ENCODE data around the gene MAP3K20. TPM values are rescaled to one million over a fixed set of nuclear protein-coding genes. Genes with fewer than 3 reads are reported as not detected.

The MAP3K20 gene
- total RNA-seq, 1 experiment from 2014 or later, result 15.2 TPM

- Mint-ChIP-seq H3K27me3 (ENCODE audit: low read depth) (no peaks in the 10 kb centered on the region), H3K27ac (no peak overlapping the region), H3K9me3 (peaks cover 4% of the 10 kb centered on the region; the same call in 1 of the 2 replicates), H3K36me3 (no peaks in the 10 kb centered on the region), H3K4me3 (no peak overlapping the region), H3K4me1 (peaks cover 4% of the 10 kb centered on the region)
- no peak for DNase-seq (ENCODE audit: low spot score)
- TF ChIP-seq TP53 (CRISPR knock-in tag; IDR thresholded peaks at IDR 0.05) (no peak), EMX1 (CRISPR knock-in tag; IDR thresholded peaks at IDR 0.05) (no peak), SOX15 (CRISPR knock-in tag; IDR thresholded peaks at IDR 0.05) (no peak), HMGXB4 (CRISPR knock-in tag; IDR thresholded peaks at IDR 0.05) (no peak), GABPB1 (CRISPR knock-in tag; IDR thresholded peaks at IDR 0.05) (no peak), NR1H2 (CRISPR knock-in tag; IDR thresholded peaks at IDR 0.05) (no peak)
- TF ChIP-seq, protein P1, sequence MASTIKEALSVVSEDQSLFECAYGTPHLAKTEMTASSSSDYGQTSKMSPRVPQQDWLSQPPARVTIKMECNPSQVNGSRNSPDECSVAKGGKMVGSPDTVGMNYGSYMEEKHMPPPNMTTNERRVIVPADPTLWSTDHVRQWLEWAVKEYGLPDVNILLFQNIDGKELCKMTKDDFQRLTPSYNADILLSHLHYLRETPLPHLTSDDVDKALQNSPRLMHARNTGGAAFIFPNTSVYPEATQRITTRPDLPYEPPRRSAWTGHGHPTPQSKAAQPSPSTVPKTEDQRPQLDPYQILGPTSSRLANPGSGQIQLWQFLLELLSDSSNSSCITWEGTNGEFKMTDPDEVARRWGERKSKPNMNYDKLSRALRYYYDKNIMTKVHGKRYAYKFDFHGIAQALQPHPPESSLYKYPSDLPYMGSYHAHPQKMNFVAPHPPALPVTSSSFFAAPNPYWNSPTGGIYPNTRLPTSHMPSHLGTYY (CRISPR knock-in tag; IDR thresholded peaks at IDR 0.05), result no peak
- ChIA-PET POLR2A (no interaction called here), CTCF (no interaction called here)
- no peak for ATAC-seq
These were observed 8.6 kb upstream of the MAP3K20 start for GRCh38 chr2:173066887-173067676.

DNA sequence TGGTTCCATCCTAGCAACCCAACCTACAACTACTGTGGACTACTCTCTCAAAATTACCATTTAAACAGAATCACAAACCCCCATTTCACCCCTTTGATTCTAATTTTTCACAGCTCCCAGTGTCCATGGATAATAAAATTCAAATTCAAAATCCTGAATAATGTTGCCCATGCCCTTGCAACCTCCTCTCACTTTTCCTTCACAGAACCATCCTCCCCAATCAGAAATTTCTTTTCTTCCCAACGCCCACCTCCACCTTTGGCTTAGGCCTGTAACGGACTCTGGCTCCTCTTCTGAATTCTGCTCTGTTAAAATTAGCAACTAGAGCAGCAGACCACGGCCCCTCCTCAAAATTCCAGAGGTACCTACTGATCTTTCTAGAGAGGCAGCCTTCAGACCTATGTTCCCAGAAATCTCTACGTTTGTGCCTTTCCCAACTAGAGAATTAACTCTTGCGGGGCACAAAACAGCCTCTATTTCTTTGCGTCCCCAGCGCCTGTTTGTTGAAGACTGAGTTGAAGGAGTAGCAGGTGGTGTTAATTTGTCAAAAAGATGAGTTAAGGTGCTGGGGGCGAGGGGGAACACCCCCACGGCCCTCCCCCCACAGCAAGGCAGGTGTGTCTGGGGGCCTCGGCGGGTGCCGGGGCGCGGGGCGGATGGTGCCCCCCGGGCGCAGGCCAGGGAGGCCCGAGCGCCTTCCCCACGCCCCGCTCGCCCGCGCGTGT lies 428 bp upstream of the MAP3K20 start:
- H3K27ac Mint-ChIP-seq, result no peak overlapping the region
- H3K27me3 Mint-ChIP-seq (ENCODE audit: low read depth), result peaks cover 6% of the 10 kb centered on the region
- TF ChIP-seq GRHL2 (CRISPR knock-in tag; IDR thresholded peaks at IDR 0.05; ENCODE audit: insufficient replicate concordance, severe bottlenecking) (no peak), SOX15 (CRISPR knock-in tag; IDR thresholded peaks at IDR 0.05) (no peak), FOXJ3 (CRISPR knock-in tag; IDR thresholded peaks at IDR 0.05; ENCODE audit: borderline replicate concordance) (no peak), CDX4 (CRISPR knock-in tag; IDR thresholded peaks at IDR 0.05; ENCODE audit: borderline replicate concordance) (no peak), PRRX2 (CRISPR knock-in tag; IDR thresholded peaks at IDR 0.05) (no peak)
- TF ChIP-seq, protein P1 (CRISPR knock-in tag; IDR thresholded peaks at IDR 0.05), result no peak
- TF ChIP-seq, protein P2, sequence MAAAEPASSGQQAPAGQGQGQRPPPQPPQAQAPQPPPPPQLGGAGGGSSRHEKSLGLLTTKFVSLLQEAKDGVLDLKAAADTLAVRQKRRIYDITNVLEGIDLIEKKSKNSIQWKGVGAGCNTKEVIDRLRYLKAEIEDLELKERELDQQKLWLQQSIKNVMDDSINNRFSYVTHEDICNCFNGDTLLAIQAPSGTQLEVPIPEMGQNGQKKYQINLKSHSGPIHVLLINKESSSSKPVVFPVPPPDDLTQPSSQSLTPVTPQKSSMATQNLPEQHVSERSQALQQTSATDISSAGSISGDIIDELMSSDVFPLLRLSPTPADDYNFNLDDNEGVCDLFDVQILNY (CRISPR knock-in tag; IDR thresholded peaks at IDR 0.05), result peak; percentile 46; the same call in 1 of the 2 replicates
- H3K4me1 Mint-ChIP-seq, result peaks cover 16% of the 10 kb centered on the region
- H3K9me3 Mint-ChIP-seq, result peaks cover 2% of the 10 kb centered on the region; the same call in 1 of the 2 replicates
- H3K4me3 Mint-ChIP-seq, result peak overlapping the region; percentile 78
- peak; percentile 6 for ATAC-seq
- DNase-seq (ENCODE audit: low spot score), result no peak
- POLR2A ChIA-PET, result no interaction called here
- H3K36me3 Mint-ChIP-seq, result no peaks in the 10 kb centered on the region
- CTCF ChIA-PET, result interaction anchor here (0.6 to 1.4 kb wide), 3 partner anchors 48 to 127 kb away, joined by 3 to 4 read pairs (median 3); no protein-coding TSS in a partner anchor

All from WTC11 (cell line).